Stomach (tissue), 4 donors: Measurements from ENCODE around the gene LIMA1.
A peak's percentile ranks its signal among the peaks of the same experiment; 100 is the strongest.

Experiments
- CTCF ChIP-seq, 7 experiments: fragments of 450-650 bp in 4 of 7; fragments of 200-600 bp in 3 of 7; sonication (generic) in 3 of 7; IDR thresholded peaks; one replicate each; pipeline ENCODE4 v1.5.1; 2016 to 2019; ENCODE audit warnings: antibody characterized with exemption in 7 of 7, control low read depth in 2 of 7, mild to moderate bottlenecking in 1 of 7
- EP300 ChIP-seq: sonication (generic); formaldehyde crosslinking; IDR thresholded peaks from one replicate; pipeline ENCODE4 v1.6.1; 2017; ENCODE audit warnings: antibody characterized with exemption
- POLR2AphosphoS5 ChIP-seq, 3 donors: sonication (generic); formaldehyde crosslinking; IDR thresholded peaks; one replicate each; pipeline ENCODE4 v1.6.1; 2016; ENCODE audit warnings: antibody characterized with exemption in 3 of 3

GRCh38 chr12:50224026-50224692 lies 59.2 kb downstream of the LIMA1 start:
- no peak for TF ChIP-seq CTCF (IDR thresholded peaks at IDR 0.05)
- TF ChIP-seq POLR2AphosphoS5 (IDR thresholded peaks at IDR 0.05), result peak in 2 of 3 donors; percentile 21 to 68
- TF ChIP-seq EP300, result no peak
